Measurements from ENCODE around the gene DHH.

The DHH gene

GRCh38 chr12:49110464-49111155 is 16.0 kb upstream of the DHH start, which contains the start of gene LMBR1L:
LMBR1L (minus strand) TSS chr12:49110847; CDS start chr12:49110555, 292 bp downstream.
- peak; percentile 99 for DNase-seq (ENCODE audit: low read depth)
- peak within 1 kb of the TSS; percentile 78 for H3K4me3 ChIP-seq (ENCODE audit: low read depth, low read length)
- 0 out of 2 replicates have a peak, but pooled peaks have one; percentile 11 for TF ChIP-seq MYC (IDR thresholded peaks at IDR 0.05; ENCODE audit: low read depth, low read length)
- no peak for TF ChIP-seq MAX (IDR thresholded peaks at IDR 0.05; ENCODE audit: low read depth, low read length)
- TF ChIP-seq POLR2A (IDR thresholded peaks at IDR 0.05; ENCODE audit: extremely low read depth, insufficient read length) = peak; percentile 56
- peak; percentile 49 for TF ChIP-seq CTCF (IDR thresholded peaks at IDR 0.05; ENCODE audit: low read depth, low read length)

- DNase-seq (ENCODE audit: low read depth) = peak; percentile 46
- TF ChIP-seq MYC (IDR thresholded peaks at IDR 0.05; ENCODE audit: low read depth, low read length) (no peak), MAX (IDR thresholded peaks at IDR 0.05; ENCODE audit: low read depth, low read length) (no peak), POLR2A (IDR thresholded peaks at IDR 0.05; ENCODE audit: extremely low read depth, insufficient read length) (no peak), CTCF (IDR thresholded peaks at IDR 0.05; ENCODE audit: low read depth, low read length) (no peak)
- peak overlapping the region; percentile 78 for H3K4me3 ChIP-seq (ENCODE audit: low read depth, low read length)
These were observed 15.3 kb upstream of the DHH start for GRCh38 chr12:49109641-49110463.

GRCh38 chr12:49108958-49109404 is 14.4 kb upstream of the DHH start:
- peak; percentile 86 for DNase-seq (ENCODE audit: low read depth)
- TF ChIP-seq CTCF (IDR thresholded peaks at IDR 0.05; ENCODE audit: low read depth, low read length) (no peak), MAX (IDR thresholded peaks at IDR 0.05; ENCODE audit: low read depth, low read length) (no peak), MYC (IDR thresholded peaks at IDR 0.05; ENCODE audit: low read depth, low read length) (no peak), POLR2A (IDR thresholded peaks at IDR 0.05; ENCODE audit: extremely low read depth, insufficient read length) (no peak)
- peak overlapping the region; percentile 78 for H3K4me3 ChIP-seq (ENCODE audit: low read depth, low read length)

- TF ChIP-seq MAX (IDR thresholded peaks at IDR 0.05; ENCODE audit: low read depth, low read length) = no peak
- no peak for TF ChIP-seq MYC (IDR thresholded peaks at IDR 0.05; ENCODE audit: low read depth, low read length)
- TF ChIP-seq CTCF (IDR thresholded peaks at IDR 0.05; ENCODE audit: low read depth, low read length) = no peak
- TF ChIP-seq POLR2A (IDR thresholded peaks at IDR 0.05; ENCODE audit: extremely low read depth, insufficient read length) = no peak
- no peak for DNase-seq (ENCODE audit: low read depth)
- no peak overlapping the region for H3K4me3 ChIP-seq (ENCODE audit: low read depth, low read length)
These were observed 11.0 kb upstream of the DHH start for GRCh38 chr12:49105504-49106084.

GRCh38 chr12:49104822-49105221 is 10.2 kb upstream of the DHH start:
- TF ChIP-seq MYC (IDR thresholded peaks at IDR 0.05; ENCODE audit: low read depth, low read length) (no peak), MAX (IDR thresholded peaks at IDR 0.05; ENCODE audit: low read depth, low read length) (no peak), CTCF (IDR thresholded peaks at IDR 0.05; ENCODE audit: low read depth, low read length) (no peak)
- DNase-seq (ENCODE audit: low read depth) = no peak
- no peak overlapping the region for H3K4me3 ChIP-seq (ENCODE audit: low read depth, low read length)

All from NB4 (cell line).